Adipose tissue (tissue), 3 donors: ENCODE data around the gene NOS2. TPM values are rescaled to one million over a fixed set of nuclear protein-coding genes. Genes with fewer than 3 reads are reported as not detected.

Source experiments
- H3K27ac ChIP-seq: one replicate; pipeline ENCODE4 v1.5.1; 2013; ENCODE audit warnings: low read depth, low read length
- WGBS, 3 donors: extraction: QIAGEN DNeasy Blood & Tissue Kit; methylation state at CpG; one replicate each; pipeline ENCODE4 v1.1.7; 2013; 5-methylcytosine and 5-hydroxymethylcytosine counted together
- polyA plus RNA-seq, 3 donors: library from polyadenylated mRNA; stranded (reverse); fragments of 200-250 nt; gene quantifications; one replicate each; pipeline ENCODE4 v1.2.3, GENCODE V29; 2013
- donor health status: healthy with polysubstance abuse.
- donor health status: Bipolar disorder and iron deficiency.
- donor health status: healthy.

Gene NOS2
- polyA plus RNA-seq, 3 donors = 0.01 to 0.34 (median 0.11) TPM

GRCh38 chr17:27798376-27798775 lies 2.0 kb downstream of the NOS2 start:
- 79 to 89% (median 87%) methylated on average over 8 of the region's 8 CpGs for WGBS, 3 donors
- no peak overlapping the region for H3K27ac ChIP-seq

DNA sequence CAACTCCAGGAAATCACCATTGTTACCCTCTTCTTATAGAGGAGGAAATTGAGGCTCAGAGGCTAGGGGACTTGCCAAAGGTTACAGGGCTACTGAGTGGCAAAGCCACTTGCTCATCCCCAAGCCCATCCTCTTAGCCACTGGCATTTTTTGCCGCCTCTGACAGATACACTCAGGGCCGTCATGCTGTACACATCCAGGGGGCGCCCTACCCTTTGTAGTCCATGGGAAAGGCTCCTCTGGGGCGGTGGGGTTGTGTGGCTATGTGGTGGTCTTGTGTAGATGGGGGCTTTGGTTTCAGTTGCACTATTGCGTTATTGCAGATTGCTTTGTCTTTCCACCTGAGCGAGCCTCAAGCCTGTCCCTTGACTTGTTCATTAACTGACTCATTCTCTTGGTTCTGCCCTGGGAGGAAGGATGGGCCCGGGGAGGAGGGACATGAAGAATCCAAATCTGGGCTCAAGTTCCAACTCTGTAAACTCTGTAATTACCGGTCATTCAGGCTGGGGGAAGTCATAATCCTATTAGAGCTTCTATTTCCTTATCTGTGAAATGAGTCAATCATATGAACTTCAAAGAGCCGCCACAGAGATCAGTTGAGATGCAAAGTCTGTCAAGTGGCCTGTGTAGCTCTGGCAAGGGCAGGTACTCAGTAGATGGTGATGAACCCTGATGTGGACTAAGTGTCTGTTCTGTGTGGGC lies 2.8 kb downstream of the NOS2 start:
- WGBS, 3 donors = 70 to 82% (median 72%) methylated on average over 9 of the region's 9 CpGs
- no peak overlapping the region for H3K27ac ChIP-seq

- H3K27ac ChIP-seq = no peak overlapping the region
- WGBS, 3 donors = 23 to 33% (median 26%) methylated on average over 19 of the region's 19 CpGs
Measured at GRCh38 chr17:27793906-27794569, 6.3 kb downstream of the NOS2 start.

DNA sequence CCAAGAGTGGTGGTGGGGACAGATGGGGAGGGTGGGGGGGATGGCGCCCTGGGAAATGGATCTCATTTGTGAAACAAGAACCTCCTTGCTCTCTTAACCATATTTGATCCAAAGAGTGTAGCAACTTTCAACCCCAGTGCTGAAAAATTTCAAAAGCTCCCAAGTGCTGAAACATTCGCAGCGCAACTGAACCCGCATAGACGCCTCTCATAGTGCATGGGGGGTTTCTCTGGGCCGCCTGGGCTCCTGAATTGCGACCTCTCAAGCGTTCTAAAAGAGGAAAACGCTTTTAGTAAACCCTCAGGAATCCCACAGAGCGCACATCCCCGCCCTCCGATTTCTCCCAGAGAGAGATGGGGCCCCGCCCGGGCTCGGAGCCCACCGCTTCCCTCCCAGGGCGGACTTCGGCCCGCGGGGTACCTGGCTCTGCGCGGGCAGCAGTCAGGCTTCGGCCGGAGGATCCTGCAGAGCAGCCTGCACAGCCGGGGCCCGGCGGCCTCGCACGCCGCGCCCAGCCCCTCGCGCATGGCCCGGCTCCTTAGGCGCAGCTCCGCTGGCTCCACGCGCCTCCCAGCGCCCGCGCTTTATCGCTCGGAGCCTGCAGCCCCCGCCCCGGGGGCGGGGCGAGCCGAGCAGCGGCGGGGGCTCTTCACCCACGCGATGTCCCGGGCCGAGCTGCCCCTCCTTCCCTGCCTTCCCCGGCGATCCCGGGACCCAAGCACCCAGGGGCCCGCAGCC lies 7.0 kb downstream of the NOS2 start:
- 3 to 4% (median 3%) methylated on average over 54 to 58 of the region's 58 CpGs for WGBS, 3 donors
- no peak overlapping the region for H3K27ac ChIP-seq

- WGBS, 3 donors = 52 to 73% (median 61%) methylated on average over 3 of the region's 3 CpGs
- H3K27ac ChIP-seq = no peak overlapping the region
Measured at GRCh38 chr17:27792095-27792494, 8.2 kb downstream of the NOS2 start.

- no peak overlapping the region for H3K27ac ChIP-seq
- 75 to 86% (median 79%) methylated on average over 3 of the region's 3 CpGs for WGBS, 3 donors
Measured at GRCh38 chr17:27788919-27789318, 11.4 kb downstream of the NOS2 start.

DNA sequence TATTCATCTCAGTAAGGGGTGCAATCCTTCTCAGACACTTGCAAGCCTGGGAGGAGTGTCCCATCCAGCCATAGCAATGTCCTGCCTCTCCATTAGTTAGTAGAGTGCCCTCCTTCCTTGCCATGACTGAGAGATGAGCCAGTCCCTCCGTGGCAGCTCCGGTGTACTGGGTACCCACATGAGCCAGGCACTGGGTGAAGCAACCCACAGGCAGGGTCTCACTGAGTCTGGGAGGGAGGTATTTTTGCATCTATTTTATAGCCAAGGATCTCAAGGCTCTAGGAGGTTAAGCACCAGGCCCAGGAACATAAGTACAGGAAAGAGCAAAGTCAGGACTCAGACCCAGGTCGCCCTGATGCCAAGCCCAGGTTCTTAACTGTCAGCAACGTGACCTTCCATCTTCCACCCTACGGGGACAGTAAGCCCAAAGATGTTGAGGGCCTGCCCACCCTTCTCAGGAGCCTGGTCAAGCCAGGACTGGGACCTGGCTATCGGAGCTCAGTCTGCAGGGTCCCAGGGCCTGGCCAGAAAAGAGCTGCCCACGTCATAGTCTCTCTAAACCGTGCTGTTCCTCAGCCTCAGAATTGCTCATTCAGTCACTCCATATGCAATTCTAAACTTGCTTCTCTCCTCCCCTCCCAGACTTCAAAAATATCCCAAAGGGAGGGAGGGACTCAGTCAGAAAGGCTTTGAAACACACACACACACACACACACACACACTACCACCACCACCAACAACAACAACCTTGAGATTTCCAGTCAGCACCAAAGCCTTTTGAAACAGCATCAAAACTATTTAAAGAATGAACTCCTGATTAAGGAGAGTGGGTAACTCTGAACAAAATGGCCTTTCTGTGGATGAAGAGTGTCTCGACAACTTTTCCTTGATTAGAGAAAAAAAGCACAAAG lies 16.6 kb downstream of the NOS2 start:
- no peak overlapping the region for H3K27ac ChIP-seq
- WGBS, 3 donors = 81 to 85% (median 82%) methylated on average over 9 of the region's 9 CpGs

GRCh38 chr17:27782791-27783206 lies 17.5 kb downstream of the NOS2 start:
- no peak overlapping the region for H3K27ac ChIP-seq
- WGBS, 3 donors = 36 to 82% (median 58%) methylated on average over 7 of the region's 7 CpGs

- H3K27ac ChIP-seq = no peak overlapping the region
- 90 to 97% (median 95%) methylated on average over 19 to 20 of the region's 20 CpGs for WGBS, 3 donors
Measured at GRCh38 chr17:27780828-27781404, 19.4 kb downstream of the NOS2 start.

GRCh38 chr17:27780092-27780827 lies 20.1 kb downstream of the NOS2 start:
- H3K27ac ChIP-seq = no peak overlapping the region
- 79 to 89% (median 88%) methylated on average over 8 of the region's 8 CpGs for WGBS, 3 donors

- 74 to 86% (median 85%) methylated on average over 4 of the region's 4 CpGs for WGBS, 3 donors
- H3K27ac ChIP-seq = no peak overlapping the region
Measured at GRCh38 chr17:27778183-27778582, 22.1 kb downstream of the NOS2 start.

GRCh38 chr17:27776882-27777624 lies 23.3 kb downstream of the NOS2 start:
- H3K27ac ChIP-seq = no peak overlapping the region
- WGBS, 3 donors = 74 to 82% (median 74%) methylated on average over 11 of the region's 11 CpGs

DNA sequence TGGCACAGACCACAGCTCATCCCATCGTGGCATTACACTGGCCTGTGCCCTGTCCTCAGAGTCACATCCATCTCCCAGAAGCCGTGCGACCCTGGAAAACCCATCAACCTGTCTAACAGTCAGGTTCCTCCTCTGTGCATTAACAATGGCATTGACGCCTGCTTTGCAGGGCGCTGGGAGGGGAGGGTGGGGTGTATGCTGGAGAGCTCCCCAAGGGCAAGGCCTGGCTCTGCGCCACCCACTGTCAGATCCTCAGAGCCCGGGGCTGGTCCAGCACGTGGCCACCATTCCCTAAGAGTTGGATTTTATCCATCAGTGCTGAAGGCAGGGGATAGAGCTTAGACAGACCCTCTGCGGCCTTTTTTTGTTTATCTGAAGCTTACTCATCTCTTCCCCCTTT lies 28.7 kb downstream of the NOS2 start:
- no peak overlapping the region for H3K27ac ChIP-seq
- WGBS, 3 donors = 66 to 82% (median 74%) methylated on average over 9 of the region's 9 CpGs

- H3K27ac ChIP-seq = no peak overlapping the region
- 85 to 90% (median 86%) methylated on average over 9 of the region's 9 CpGs for WGBS, 3 donors
Measured at GRCh38 chr17:27770877-27771276, 29.5 kb downstream of the NOS2 start.

DNA sequence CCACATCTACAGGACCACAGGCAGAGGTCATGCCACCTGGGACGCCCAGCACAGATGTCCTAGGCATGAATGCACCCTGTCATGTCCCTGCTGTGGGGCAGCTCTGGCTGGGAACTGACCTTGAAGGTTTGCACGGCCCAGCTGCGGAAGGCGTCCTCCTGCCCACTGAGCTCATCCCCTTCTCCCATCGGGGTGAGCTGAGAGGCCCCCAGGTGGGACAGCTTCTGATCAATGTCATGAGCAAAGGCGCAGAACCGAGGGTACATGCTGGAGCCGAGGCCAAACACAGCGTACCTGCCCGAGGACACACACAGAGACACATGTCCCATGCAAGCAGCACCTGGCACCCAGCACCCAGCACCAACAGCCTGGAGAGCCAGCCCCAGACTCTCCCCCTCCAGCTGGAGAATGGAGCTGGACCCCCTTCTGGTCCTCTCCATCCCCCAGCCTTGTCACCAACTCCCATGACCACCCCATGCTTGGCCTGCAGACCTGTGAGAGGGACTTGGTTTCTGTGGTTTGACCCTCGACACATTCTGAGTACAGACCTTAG lies 31.4 kb downstream of the NOS2 start:
- WGBS, 3 donors = 79 to 96% (median 92%) methylated on average over 11 of the region's 11 CpGs
- H3K27ac ChIP-seq = no peak overlapping the region

DNA sequence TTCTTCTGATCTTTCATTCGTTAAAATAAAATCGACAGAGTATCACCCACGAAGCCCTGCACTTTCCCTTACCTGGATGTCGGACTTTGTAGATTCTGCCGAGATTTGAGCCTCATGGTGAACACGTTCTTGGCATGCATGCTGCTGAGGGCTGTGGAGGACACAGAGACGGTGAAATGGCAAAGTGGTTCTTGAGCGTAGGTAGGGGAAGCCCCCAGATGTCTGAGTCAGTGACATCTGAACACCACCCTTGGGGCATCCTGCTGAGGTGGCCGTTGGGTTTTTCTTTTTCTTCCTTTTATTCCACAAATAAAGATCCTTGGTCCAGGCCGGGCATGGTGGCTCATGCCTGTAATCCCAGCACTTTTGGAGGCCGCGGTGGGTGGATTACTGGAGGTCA lies 33.9 kb downstream of the NOS2 start:
- H3K27ac ChIP-seq = no peak overlapping the region
- WGBS, 3 donors = 84 to 92% (median 92%) methylated on average over 12 of the region's 12 CpGs

- H3K27ac ChIP-seq = no peak overlapping the region
- 91 to 92% (median 92%) methylated on average over 8 to 9 of the region's 9 CpGs for WGBS, 3 donors
Measured at GRCh38 chr17:27765353-27765752, 35.0 kb downstream of the NOS2 start.
